T follicular helper cell (primary cell): ENCODE measurements around the gene SYNC.
"Not testable (repeated sequence)": the region's sequence is repeated elsewhere in the genome, so short reads cannot be mapped to it uniquely, and the experiment has no call there.

Experiments used
- DNase-seq: peaks from one replicate; pipeline ENCODE4 v3.0.0-alpha.2; 2020; ENCODE audit warnings: low read depth

SYNC gene

DNA sequence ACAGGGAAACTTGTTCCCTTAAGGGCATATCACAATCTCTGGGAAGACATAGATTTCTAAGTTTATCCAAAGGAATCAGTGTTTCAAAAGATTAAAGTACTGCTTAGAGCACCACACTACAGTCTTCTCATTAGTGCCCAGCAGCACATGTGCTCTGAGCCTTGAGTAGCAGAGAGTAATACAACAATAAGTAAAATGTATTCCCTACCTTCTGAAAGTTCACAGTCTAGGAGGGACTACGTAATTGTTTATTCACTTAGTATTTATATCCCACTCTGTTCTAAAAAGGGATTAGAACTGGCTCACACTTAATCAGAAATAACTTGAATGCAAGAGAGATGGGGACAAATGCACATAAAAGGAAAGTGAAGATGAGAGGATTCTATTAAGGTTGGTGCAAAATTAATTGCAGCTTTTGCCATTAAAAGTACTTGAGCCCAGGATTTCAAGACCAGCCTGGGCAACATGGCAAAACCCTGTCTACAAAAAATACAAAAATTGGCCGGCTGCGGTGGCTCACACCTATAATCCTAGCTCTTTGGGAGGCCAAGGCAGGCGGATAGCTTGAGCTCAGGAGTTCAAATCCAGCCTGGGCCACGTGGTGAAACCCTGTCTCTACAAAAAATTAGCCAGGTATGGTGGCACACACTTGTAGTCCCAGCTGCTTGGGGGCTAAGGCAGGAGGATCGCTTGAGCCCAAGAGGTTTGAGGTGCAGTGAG, 9.0 kb downstream of the SYNC start:
- no peak for DNase-seq

GRCh38 chr1:32686387-32686786, 16.2 kb downstream of the SYNC start:
- DNase-seq, result no peak

- no peak for DNase-seq
Observed at GRCh38 chr1:32685498-32685897, 17.1 kb downstream of the SYNC start.

DNA sequence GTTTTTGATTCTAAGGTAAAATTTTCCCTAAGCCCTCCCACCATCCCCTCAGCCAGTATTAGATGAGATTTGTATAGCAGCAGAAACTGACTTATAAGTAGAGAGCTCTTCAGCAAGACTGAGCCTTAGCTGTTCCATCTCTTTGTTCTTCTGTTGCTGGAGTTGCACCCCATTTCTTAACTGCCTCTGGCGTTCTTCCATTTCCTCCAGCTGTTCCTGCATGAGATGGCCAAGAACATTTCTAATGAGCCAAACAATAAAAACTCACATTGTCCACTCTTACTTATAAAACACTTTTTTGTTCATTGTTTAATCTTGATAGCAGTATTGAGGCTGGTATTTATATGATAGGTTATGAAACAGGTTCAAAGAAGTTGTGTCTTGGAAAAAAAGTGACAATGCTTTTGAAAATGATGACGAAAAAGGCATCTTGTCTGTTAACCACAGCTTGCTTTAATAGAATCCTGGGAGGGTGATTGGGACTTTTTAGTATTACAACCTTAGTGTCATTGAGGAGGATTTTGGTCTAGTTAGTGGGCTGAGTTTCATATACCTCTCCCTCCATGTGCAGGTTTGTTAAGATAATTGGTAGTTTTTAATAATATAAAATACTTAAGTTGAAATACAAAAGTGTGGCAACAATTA, 18.3 kb downstream of the SYNC start:
- no peak for DNase-seq

DNA sequence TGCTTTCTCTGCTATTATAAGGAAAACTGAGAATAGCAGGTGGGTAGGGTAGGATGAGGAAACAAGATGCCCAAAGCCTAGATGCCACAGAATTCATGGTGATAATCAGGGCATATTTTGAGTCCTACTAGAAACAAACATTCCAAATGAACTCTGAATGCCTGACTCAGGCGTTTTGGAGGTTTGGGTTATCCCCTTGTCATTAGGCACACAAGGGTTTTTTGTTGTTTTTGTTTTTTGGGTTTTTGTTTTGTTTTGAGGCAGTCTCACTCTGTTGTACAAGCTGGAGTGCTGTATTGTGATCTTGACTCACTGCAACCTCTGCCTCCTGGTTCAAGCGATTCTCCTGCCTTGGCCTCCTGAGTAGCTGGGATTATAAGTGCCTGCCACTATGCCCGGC, 19.2 kb downstream of the SYNC start:
- no peak for DNase-seq

DNA sequence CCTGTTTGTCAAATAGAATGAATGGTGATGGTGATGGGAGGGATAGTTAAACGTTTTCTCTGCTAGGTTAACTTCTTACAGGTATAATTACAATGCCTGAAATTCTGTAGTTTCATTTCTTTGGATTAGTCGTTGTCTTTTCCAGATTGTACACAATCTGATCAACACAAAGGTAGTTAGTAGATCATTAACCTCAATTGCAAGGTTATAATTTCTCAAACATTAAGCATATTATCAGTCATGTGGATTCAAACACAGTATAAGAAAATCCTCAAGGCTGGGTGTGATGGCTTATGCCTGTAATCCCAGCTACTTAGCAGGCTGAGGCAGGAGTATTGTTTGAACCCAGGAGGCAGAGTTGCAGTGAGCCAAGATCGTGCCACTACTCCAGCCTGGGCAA, 20.6 kb downstream of the SYNC start:
- DNase-seq, result no peak

- DNase-seq, result no peak
Observed at GRCh38 chr1:32681509-32681908, 21.1 kb downstream of the SYNC start.

DNA sequence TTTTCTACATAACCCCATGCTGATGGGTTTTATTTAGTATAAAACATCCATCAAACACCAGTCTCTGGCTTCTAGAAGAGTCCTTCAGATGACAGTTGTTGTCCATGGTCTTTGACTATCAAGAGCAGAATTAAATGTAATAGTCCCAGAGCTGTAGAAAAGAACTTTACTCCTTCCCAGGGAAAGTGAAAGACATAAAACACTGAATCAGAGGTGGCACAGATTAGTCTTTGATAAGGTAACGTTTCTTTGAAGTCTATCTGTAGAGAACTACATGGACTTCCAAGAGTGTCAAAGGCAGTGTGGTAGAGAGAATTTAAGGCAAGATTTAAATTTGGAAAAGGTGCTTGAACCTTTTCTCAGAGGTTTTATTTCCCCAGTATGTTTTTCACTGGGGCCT, 21.9 kb downstream of the SYNC start:
- DNase-seq, result no peak

DNA sequence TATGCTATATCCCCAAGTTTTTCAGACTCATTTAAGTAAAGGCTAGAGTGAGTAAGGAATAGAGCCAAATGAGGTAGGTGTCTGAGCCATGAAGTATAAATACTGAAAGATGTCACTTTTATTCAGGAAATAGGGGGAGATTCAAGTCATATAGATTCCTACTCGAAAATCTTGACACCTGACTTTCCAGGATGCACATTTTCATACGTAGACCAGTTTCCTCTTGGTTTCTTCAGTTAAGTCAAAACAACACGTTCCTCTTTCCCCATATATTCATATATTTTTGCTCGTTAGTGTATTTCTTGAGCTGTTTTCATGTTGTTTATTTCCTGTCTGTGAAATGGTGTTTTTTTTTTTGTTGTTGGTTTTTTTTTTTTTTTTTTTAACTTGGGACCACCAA, 22.6 kb downstream of the SYNC start:
- not testable (repeated sequence) for DNase-seq

DNA sequence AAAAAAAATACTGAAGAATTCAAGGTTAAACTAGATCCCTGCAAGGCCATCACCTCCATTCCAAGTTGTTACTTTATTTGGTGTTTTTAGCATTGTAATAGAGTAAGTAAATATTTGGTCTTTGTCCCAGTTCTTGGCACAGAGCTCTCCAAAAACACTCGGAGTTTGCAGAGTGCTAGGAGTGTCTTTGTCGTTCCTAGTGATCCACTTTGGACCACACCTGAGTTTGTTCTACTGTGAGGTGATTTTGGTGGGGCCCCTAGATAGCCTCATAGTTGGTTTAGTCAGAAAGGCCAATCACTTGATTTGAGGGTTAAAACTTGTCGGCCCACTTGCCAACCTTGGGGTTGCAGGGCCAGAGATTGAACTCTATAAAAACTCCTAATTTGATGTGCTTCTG, 25.6 kb downstream of the SYNC start:
- no peak for DNase-seq

GRCh38 chr1:32668716-32669115, 33.9 kb downstream of the SYNC start:
- DNase-seq, result not testable (repeated sequence)

GRCh38 chr1:32666901-32667566, 35.5 kb downstream of the SYNC start:
- no peak for DNase-seq

DNA sequence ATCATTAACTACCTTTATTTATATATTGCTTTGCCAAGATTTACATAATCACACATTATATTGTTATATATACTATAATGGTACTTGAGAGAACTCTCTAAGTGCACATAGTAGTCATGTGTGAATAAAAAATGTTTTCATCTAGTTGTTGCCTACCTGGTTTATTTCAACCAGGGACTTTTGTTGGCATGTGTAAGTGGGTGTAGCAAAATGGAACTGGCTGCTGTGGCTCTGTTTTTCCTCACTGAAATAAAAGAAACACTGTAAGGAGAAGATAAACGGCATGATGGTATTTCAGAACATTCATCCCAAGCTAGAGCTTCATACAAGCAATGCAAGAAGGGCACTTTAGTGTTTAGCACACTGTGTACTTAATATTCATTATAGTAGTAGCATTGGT, 36.7 kb downstream of the SYNC start:
- no peak for DNase-seq

DNA sequence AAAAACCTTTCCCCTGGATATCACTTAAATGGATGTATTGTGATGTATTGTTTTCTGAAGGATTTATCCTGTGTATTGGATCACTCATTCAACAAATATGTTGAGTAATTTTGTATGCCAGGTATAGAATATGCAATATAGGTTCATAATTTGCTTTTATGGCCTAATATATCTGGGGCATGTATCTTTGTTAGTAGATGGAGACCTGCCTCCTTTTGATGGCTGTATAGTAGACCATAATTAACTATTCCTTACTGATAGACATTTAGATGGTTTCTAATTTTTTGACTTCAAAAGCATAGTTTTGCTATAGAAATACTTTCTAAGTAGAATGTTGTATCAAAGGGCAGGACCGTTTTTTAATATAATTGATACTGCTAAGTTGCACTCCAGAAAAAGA, 43.0 kb downstream of the SYNC start:
- DNase-seq, result no peak

- DNase-seq, result no peak
Observed at GRCh38 chr1:32652244-32652962, 50.2 kb downstream of the SYNC start.

DNA sequence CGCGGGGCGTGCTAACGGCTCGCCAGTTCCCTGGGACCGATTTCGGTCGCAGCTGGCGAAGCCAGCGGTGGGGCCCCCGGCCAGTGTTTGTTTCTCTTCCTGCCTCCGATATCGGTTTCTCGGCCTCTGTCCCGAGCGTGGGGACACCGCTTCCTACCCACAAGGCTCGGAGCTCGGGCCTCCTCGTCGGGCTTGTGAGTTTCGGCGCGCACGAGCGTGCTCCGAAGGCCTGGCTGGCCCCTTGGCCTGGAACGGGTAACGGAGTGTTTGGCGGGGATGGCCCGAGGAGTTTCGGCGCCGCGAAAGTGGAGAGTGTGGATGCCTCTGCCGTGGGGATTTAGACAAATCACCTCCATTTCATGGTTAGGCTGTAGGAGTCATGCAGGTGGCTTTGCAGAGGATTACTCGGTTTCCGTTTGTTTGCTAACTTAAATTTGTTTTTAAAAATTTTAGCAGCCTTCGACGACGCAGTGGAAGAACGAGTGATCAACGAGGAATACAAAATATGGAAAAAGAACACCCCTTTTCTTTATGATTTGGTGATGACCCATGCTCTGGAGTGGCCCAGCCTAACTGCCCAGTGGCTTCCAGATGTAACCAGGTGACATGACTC, 51.0 kb downstream of the SYNC start:
- DNase-seq, result no peak

GRCh38 chr1:32650752-32651460, 51.7 kb downstream of the SYNC start, which contains the start of gene RBBP4:
Gene RBBP4 (plus strand): TSS chr1:32651208. CDS start chr1:32651307, 99 bp downstream.
- DNase-seq, result peak; percentile 95

- DNase-seq, result peak; percentile 85
Observed at GRCh38 chr1:32650248-32650751, 52.3 kb downstream of the SYNC start, which contains the start of gene ZBTB8OS. Gene ZBTB8OS (minus strand): TSS chr1:32650550. CDS start chr1:32650529, 21 bp downstream.

- DNase-seq, result no peak
Observed at GRCh38 chr1:32647308-32648134, 55.0 kb downstream of the SYNC start.

GRCh38 chr1:32644426-32644825, 58.1 kb downstream of the SYNC start:
- no peak for DNase-seq
